Hematopoietic multipotent progenitor cell treated with erythropoietin and hydrocortisone succinate and interleukin-3 and kit ligand, for 15 days (in vitro differentiated cells): ENCODE data around the gene NPPB.

Experiments used
- DNase-seq: peaks from one replicate; pipeline ENCODE4 v3.0.0-alpha.2; 2015; ENCODE audit warnings: low spot score

Gene NPPB

GRCh38 chr1:11857164-11857851 is 1.4 kb downstream of the NPPB start:
- no peak for DNase-seq

- no peak for DNase-seq
These were observed 2.0 kb downstream of the NPPB start for GRCh38 chr1:11856698-11857097.

- DNase-seq = no peak
These were observed 3.3 kb downstream of the NPPB start for GRCh38 chr1:11855430-11855829.

- no peak for DNase-seq
These were observed 4.2 kb downstream of the NPPB start for GRCh38 chr1:11854519-11854918.

- DNase-seq = no peak
These were observed 7.6 kb downstream of the NPPB start for GRCh38 chr1:11851180-11851579.

GRCh38 chr1:11850156-11850555 is 8.6 kb downstream of the NPPB start:
- no peak for DNase-seq

GRCh38 chr1:11848373-11848700 is 10.4 kb downstream of the NPPB start:
- DNase-seq = no peak

- no peak for DNase-seq
These were observed 10.9 kb downstream of the NPPB start, which contains the start of gene NPPA for GRCh38 chr1:11847667-11848372. TSS of gene NPPA (minus strand) at chr1:11847783. CDS start at chr1:11847684, 99 bp downstream.

GRCh38 chr1:11845641-11846335 is 13.0 kb downstream of the NPPB start:
- DNase-seq = peak; percentile 60

GRCh38 chr1:11842154-11843041 is 16.3 kb downstream of the NPPB start:
- DNase-seq = peak; percentile 98

- peak; percentile 98 for DNase-seq
These were observed 17.2 kb downstream of the NPPB start for GRCh38 chr1:11841245-11842153.

GRCh38 chr1:11839727-11840705 is 18.7 kb downstream of the NPPB start:
- peak; percentile 21 for DNase-seq

GRCh38 chr1:11838349-11839272 is 20.1 kb downstream of the NPPB start:
- peak; percentile 85 for DNase-seq

- no peak for DNase-seq
These were observed 20.9 kb downstream of the NPPB start for GRCh38 chr1:11837767-11838348.

- DNase-seq = no peak
These were observed 21.6 kb downstream of the NPPB start for GRCh38 chr1:11836955-11837766.

- no peak for DNase-seq
These were observed 23.1 kb downstream of the NPPB start for GRCh38 chr1:11835441-11836225.

- DNase-seq = no peak
These were observed 24.8 kb downstream of the NPPB start for GRCh38 chr1:11833900-11834299.
